ENCODE results near the gene TBC1D5.

The TBC1D5 gene

DNA sequence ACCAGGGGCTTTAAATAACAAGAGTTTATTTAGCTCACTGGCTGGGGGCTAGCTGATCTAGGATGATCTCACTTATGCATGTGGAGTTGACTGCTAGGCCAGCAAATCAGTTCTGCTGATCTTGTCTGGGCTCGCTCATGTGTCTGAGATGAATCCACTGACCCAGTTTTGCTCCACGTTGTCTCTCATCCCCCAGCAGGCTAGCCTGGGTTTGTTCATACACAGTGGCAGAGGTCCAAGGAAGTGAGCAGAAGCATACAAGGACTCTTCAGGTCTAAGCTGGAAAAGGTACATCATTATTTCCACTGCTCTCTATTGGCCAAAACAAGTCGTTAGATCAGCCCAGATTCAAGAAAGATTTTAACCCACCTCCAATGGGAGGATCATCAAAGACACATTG lies 619.7 kb downstream of the TBC1D5 start:
- no peak for DNase-seq

DNA sequence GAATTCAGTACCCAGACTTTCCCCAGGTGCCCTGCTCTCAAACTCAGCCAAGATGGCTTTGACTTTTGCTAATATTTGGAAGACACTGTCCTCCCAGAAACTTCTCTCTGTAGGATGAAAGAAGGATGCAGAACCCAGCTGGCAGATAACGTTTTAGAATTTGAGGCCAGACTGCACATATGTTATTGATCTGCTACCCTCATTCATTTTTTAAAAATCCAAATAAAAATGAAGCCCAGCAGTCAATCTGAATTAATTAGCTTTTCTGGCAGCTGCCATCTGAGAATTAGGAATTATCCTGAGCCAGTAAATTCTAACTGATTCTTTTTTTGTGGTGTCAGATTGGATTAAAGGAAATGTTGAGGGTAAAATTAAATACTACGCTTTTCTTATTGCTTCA lies 621.1 kb downstream of the TBC1D5 start:
- DNase-seq: no peak

DNA sequence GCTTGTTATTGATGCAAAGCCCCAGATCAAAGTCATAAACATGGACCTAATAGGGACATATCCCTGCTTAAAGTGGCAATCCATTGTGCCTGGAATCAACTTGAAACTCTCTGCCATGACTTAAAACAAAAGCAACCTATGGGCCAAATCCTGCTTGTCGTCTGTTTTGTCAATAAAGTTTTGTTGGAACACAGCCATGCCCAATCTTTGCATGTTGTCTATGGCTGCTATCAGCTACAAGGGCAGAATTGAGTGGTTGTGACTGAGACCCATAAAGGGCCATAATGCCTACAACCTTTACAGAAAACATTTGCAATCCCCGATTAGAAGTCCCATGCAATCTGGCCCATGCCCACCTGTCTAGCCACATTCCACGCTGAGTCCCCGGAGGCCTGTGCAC lies 622.3 kb downstream of the TBC1D5 start:
- DNase-seq: no peak

DNA sequence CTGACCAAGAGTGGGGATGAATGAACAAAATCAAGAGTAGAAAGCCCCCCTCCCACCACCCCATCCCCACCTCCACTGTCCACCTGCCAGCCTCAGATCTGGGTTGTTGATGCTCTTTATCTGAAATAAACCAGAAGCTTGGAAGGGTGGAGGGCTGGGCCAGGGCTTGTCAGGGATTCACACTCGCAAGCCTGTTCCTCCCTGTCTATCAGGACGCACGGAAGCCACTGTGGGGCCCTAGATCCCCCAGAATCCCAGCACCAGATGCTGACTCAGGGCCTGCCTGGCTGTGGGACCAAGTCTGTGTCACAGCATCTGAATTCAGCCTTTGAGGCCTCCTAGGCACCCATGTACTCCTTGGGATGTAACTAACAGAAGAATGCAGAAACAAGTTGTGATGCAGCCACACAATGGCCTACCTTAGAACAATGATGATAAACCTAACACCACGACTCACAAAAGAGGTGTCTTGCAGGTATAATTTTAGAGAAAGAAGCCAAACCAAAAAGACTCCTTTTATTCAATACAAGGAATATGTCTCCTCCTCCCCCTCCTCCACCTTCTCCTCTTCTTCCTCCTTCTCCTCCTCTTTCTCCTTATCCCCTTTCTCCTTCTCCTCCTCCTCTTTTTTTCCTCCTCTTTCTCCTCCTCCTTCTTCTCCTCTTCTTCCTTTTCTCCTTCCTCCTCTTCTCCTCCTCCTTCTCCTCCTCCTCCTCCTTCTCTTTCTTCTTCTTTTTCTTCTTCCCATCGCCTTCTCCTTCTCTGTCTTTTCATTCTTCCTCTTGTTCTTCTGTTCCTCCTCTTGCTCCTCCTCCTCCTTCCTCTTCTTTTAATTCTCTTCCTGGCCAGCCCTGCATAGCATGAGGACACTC lies 623.0 kb downstream of the TBC1D5 start:
- DNase-seq: no peak

DNA sequence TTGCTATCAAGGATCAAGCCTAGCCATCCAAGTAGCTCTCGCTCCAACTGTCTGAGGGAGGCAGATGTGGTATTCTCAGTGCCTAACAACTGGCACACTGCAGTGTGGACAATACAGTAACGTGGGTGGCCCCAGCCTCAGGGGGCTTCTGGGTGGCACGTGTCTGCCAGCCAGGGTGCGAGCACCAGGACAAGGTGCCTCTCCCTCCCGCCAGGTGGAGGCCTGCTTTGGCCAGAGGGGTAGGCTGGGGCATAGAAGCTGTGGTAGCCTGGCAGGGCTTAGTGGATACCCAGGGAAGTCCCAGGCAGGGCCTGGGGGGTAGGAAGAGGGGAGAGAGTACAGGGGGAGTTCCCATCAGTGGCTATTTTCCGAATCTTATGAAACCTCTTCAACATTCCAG lies 623.7 kb downstream of the TBC1D5 start:
- DNase-seq: no peak

DNA sequence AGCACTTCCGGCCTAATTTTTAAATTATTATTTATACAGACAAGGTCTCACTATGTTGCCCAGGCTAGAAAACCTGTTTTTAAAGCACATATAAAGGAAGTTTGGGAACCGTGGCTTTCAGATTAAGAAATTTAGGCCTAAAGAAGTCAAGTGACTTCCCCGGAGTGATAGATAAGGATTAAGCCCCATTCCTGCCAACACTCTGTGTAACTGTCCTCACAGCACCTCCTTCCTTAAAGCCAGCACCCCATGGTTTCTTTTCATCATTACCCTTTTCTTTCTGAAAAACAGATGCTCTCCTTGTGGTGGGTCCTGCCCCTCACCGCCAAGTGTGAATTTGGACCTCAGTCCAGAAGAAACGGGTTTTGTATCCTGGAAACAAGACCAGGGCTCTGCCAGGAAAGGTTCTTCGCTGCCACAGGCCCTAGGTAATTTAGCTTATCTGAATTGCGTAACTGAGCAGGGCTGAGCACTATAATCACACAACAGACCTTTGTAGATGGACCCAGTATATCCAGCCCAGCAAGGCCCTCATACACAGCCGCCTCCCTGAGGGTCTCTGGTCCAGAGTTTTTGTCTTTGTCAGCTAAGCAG lies 626.3 kb downstream of the TBC1D5 start:
- no peak for DNase-seq

DNA sequence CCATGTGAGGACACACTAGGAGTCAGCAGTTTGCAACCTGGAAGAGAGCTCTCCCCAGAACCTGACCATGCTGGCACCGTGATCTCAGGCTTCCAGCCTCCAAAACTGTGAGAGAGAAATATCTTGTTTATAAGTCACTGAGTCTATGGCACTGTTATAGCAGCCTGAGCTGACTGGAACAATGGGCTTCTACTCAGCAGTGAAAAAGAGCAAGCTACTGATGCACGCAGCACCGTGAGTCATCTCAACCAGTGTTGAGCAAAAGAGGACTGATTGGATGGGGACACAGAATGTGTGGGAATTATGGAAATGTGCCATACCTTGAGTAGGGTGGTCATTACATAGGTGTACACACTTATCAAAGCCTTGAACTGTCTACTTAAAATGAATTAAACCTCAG lies 627.2 kb downstream of the TBC1D5 start:
- DNase-seq: no peak

DNA sequence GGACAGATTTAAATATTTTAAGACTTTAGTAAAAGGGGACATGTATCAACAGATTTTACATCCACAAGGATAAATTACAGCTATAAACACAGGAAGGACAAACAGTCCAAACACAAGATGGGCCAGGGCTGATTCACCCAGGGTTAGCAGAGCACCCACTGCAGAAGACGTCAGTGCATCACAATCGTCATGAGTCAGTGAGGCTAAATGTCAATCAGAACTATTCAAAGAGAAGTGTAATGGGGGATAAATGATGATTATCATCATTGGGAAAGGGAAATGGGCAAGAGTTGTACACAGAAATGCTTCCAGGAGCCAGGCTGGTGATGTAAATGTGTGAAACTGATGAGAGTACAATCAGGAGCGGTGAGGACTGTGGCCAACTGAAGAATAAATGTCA lies 630.8 kb downstream of the TBC1D5 start:
- no peak for DNase-seq

DNA sequence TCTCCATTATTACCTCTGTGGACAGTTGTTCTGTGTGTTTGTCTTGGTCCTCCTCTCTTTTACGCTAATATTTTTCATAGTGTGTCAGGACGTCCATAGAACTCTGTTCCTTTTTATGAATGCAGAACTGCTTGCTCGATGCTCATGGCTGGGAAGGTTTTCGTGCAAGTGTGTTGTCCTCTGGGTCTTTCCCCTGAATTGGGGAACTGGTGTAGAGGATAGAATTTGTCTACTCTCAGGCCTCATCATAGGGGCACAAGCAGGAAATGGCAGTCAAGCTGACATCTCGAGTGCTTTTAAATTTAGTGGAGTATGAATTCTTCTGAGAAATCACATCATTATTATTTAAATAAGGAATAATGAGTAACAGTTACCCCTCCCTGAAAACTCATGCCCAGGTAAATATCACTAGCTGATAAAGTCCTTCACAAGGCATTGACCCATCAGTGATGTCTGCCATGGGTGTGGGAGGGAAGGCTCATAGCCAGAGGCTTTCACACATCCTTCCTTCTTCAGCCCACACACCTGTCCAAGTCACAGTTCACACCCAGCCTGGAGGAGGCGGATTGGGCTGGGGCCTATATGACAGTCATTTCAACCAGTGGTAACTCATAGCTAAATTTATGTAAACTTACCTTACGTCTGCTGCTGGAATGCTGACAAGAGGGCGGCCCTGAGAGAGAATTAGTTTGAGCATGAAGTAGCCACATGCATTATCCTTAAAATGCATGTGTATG lies 631.6 kb downstream of the TBC1D5 start:
- DNase-seq: no peak
